Measurements from ENCODE around the gene TMEM242. TPM values are rescaled to one million over a fixed set of nuclear protein-coding genes. Genes with fewer than 3 reads are reported as not detected.

Gene TMEM242
- polyA plus RNA-seq, 1 of the 3 experiments (the other 2 are of a cell fraction): 7.4 TPM

GRCh38 chr6:157293780-157294179, 29.5 kb downstream of the TMEM242 start (continued):
- TF ChIP-seq CHD2 (IDR thresholded peaks at IDR 0.05; ENCODE audit: low read length, partially characterized antibody) (no peak), RXRA (IDR thresholded peaks at IDR 0.05; ENCODE audit: borderline replicate concordance, low read depth) (no peak), SMC3 (IDR thresholded peaks at IDR 0.05; ENCODE audit: low read depth, low read length) (no peak), RFX5 (IDR thresholded peaks at IDR 0.05; ENCODE audit: low read length) (no peak), MAX (IDR thresholded peaks at IDR 0.05; ENCODE audit: low read depth) (no peak), NFIC (IDR thresholded peaks at IDR 0.05; ENCODE audit: borderline replicate concordance) (no peak), POLR2AphosphoS5 (IDR thresholded peaks at IDR 0.05; ENCODE audit: low read depth, low read length) (no peak), FOXM1 (IDR thresholded peaks at IDR 0.05; ENCODE audit: low read depth) (no peak), FOXJ3 (CRISPR knock-in tag; IDR thresholded peaks at IDR 0.05) (no peak), ELF1 (IDR thresholded peaks at IDR 0.05) (no peak)
- TF ChIP-seq, protein P1, sequence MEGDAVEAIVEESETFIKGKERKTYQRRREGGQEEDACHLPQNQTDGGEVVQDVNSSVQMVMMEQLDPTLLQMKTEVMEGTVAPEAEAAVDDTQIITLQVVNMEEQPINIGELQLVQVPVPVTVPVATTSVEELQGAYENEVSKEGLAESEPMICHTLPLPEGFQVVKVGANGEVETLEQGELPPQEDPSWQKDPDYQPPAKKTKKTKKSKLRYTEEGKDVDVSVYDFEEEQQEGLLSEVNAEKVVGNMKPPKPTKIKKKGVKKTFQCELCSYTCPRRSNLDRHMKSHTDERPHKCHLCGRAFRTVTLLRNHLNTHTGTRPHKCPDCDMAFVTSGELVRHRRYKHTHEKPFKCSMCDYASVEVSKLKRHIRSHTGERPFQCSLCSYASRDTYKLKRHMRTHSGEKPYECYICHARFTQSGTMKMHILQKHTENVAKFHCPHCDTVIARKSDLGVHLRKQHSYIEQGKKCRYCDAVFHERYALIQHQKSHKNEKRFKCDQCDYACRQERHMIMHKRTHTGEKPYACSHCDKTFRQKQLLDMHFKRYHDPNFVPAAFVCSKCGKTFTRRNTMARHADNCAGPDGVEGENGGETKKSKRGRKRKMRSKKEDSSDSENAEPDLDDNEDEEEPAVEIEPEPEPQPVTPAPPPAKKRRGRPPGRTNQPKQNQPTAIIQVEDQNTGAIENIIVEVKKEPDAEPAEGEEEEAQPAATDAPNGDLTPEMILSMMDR (IDR thresholded peaks at IDR 0.05): no peak
- TF ChIP-seq, protein P2, sequence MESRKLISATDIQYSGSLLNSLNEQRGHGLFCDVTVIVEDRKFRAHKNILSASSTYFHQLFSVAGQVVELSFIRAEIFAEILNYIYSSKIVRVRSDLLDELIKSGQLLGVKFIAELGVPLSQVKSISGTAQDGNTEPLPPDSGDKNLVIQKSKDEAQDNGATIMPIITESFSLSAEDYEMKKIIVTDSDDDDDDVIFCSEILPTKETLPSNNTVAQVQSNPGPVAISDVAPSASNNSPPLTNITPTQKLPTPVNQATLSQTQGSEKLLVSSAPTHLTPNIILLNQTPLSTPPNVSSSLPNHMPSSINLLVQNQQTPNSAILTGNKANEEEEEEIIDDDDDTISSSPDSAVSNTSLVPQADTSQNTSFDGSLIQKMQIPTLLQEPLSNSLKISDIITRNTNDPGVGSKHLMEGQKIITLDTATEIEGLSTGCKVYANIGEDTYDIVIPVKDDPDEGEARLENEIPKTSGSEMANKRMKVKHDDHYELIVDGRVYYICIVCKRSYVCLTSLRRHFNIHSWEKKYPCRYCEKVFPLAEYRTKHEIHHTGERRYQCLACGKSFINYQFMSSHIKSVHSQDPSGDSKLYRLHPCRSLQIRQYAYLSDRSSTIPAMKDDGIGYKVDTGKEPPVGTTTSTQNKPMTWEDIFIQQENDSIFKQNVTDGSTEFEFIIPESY (IDR thresholded peaks at IDR 0.05; ENCODE audit: borderline replicate concordance, low read depth): no peak

DNA sequence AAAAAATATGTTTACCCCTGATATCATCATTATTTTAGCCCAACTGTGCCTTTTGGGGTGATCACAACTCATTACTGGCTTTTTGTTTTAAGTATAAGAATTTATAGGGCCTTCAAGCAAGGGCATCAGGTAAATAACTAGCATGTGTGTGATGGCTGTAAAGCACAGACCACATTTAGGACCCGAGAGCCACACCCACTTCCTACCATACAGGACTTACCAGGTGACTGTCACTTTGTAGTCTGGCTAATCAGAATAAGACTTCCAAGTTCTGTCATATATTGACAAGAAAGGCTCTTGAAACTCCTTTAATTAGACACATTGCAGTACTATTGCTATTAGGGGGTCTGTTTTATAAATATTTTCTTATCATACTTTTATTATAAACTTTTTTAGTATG, 31.1 kb downstream of the TMEM242 start:
- CTCF ChIA-PET: no interaction called here
- Histone ChIP-seq H3K36me3 (replicated peaks in 1 of 2; ENCODE audit: control insufficient read depth in 1 of 2, insufficient read depth in 2 of 2, low read length in 1 of 2) (peaks cover 14 to 32% of the 10 kb centered on the region in 2 experiments), H3K9ac (no peak overlapping the region), H3K27ac (ENCODE audit: low read depth in 2 of 2, low read length in 1 of 2) (no peak overlapping the region), H3K4me1 (ENCODE audit: control insufficient read depth in 1 of 2, insufficient read depth in 2 of 2, low read depth in 1 of 2, low read length in 1 of 2) (peaks cover 0 to 4% of the 10 kb centered on the region in 2 experiments; a peak in 1 of 4 replicates), H3K27me3 (ENCODE audit: insufficient read depth) (no peaks in the 10 kb centered on the region), H3F3A (replicated peaks; ENCODE audit: insufficient read depth) (no peaks in the 10 kb centered on the region), H3K4me3 (ENCODE audit: low read depth in 2 of 2, low read length in 1 of 2) (no peak overlapping the region), H3K4me2 (no peak overlapping the region), H3K9me2 (no peaks in the 10 kb centered on the region), H3K79me2 (ENCODE audit: insufficient read depth) (peaks cover 6% of the 10 kb centered on the region), H2AFZ (ENCODE audit: low read depth) (no peak overlapping the region), H3K9me3 (no peaks in the 10 kb centered on the region), H4K20me1 (ENCODE audit: insufficient read depth) (no peaks in the 10 kb centered on the region)
- no peak for DNase-seq
- 92% methylated on average over 1 of the region's 1 CpG for WGBS (ENCODE audit: low lambda C conversion rate)
- POLR2A ChIA-PET: no interaction called here
- no peak for TF ChIP-seq EP300 (IDR thresholded peaks at IDR 0.05; ENCODE audit: borderline replicate concordance in 1 of 2, low read depth in 1 of 2, low read length in 1 of 2)
- TF ChIP-seq POLR2AphosphoS5 (IDR thresholded peaks at IDR 0.05; ENCODE audit: low read depth, low read length): no peak
- TF ChIP-seq RAD21 (IDR thresholded peaks at IDR 0.05; ENCODE audit: low read length): no peak
- TF ChIP-seq FOXM1 (IDR thresholded peaks at IDR 0.05; ENCODE audit: low read depth): no peak
- no peak for TF ChIP-seq SIN3A (IDR thresholded peaks at IDR 0.05; ENCODE audit: borderline replicate concordance, low read depth, low read length)
- no peak for TF ChIP-seq GABPA (IDR thresholded peaks at IDR 0.05; ENCODE audit: low read depth)
- no peak for TF ChIP-seq NFIC (IDR thresholded peaks at IDR 0.05; ENCODE audit: borderline replicate concordance)
- TF ChIP-seq NRF1 (IDR thresholded peaks at IDR 0.05; ENCODE audit: low read depth, low read length): no peak
- no peak for TF ChIP-seq TEAD4 (IDR thresholded peaks at IDR 0.05; ENCODE audit: borderline replicate concordance, insufficient read depth)
- no peak for TF ChIP-seq ELF1 (IDR thresholded peaks at IDR 0.05)
- no peak for TF ChIP-seq FOSL2 (IDR thresholded peaks at IDR 0.05; ENCODE audit: borderline replicate concordance, low read depth)
- no peak for TF ChIP-seq TAF1 (IDR thresholded peaks at IDR 0.05; ENCODE audit: borderline replicate concordance, low read depth, low read length)
- TF ChIP-seq GATA2 (CRISPR knock-in tag; IDR thresholded peaks at IDR 0.05): no peak
- TF ChIP-seq JUND (IDR thresholded peaks at IDR 0.05): no peak
- TF ChIP-seq, protein P2 (IDR thresholded peaks at IDR 0.05; ENCODE audit: borderline replicate concordance, low read depth): no peak
- TF ChIP-seq, protein P3, sequence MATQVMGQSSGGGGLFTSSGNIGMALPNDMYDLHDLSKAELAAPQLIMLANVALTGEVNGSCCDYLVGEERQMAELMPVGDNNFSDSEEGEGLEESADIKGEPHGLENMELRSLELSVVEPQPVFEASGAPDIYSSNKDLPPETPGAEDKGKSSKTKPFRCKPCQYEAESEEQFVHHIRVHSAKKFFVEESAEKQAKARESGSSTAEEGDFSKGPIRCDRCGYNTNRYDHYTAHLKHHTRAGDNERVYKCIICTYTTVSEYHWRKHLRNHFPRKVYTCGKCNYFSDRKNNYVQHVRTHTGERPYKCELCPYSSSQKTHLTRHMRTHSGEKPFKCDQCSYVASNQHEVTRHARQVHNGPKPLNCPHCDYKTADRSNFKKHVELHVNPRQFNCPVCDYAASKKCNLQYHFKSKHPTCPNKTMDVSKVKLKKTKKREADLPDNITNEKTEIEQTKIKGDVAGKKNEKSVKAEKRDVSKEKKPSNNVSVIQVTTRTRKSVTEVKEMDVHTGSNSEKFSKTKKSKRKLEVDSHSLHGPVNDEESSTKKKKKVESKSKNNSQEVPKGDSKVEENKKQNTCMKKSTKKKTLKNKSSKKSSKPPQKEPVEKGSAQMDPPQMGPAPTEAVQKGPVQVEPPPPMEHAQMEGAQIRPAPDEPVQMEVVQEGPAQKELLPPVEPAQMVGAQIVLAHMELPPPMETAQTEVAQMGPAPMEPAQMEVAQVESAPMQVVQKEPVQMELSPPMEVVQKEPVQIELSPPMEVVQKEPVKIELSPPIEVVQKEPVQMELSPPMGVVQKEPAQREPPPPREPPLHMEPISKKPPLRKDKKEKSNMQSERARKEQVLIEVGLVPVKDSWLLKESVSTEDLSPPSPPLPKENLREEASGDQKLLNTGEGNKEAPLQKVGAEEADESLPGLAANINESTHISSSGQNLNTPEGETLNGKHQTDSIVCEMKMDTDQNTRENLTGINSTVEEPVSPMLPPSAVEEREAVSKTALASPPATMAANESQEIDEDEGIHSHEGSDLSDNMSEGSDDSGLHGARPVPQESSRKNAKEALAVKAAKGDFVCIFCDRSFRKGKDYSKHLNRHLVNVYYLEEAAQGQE (IDR thresholded peaks at IDR 0.05; ENCODE audit: low read depth, low read length): no peak
